HCT116 (cell line): ENCODE measurements around the gene APOL4.

Source experiments
- CBX3 ChIP-seq: IDR thresholded peaks from 2 replicates; pipeline ENCODE4 v1.6.1; 2012; ENCODE audit warnings: low read depth
- CTCF ChIP-seq, 3 experiments: fragments of 200-600 bp in 1 of 3; sonication (generic) in 1 of 3; IDR thresholded peaks in 2 of 3; conservative IDR thresholded peaks in 1 of 3; 2 replicates each; pipeline ENCODE4 v1.5.1; 2012 to 2017; ENCODE audit warnings: low read depth in 2 of 3, low read length in 2 of 3, antibody characterized with exemption in 1 of 3, borderline replicate concordance in 1 of 3, control low read depth in 1 of 3, mild to moderate bottlenecking in 1 of 3, mixed read lengths in 1 of 3, mixed run types in 1 of 3, moderate library complexity in 1 of 3; ENCODE audit not compliant: insufficient read depth in 1 of 3
- EZH2 ChIP-seq: fragments of 200-600 bp; sonication (generic); IDR thresholded peaks from 2 replicates; pipeline ENCODE4 v1.6.1; 2017; ENCODE audit warnings: antibody characterized with exemption, mixed run types
- JUND ChIP-seq: IDR thresholded peaks from 2 replicates; pipeline ENCODE4 v1.6.1; 2012
- POLR2A ChIP-seq: IDR thresholded peaks from 2 replicates; pipeline ENCODE4 v1.7.0; 2011; ENCODE audit warnings: borderline replicate concordance; ENCODE audit not compliant: insufficient read depth, insufficient read length; ENCODE audit errors: extremely low read depth
- POLR2AphosphoS5 ChIP-seq: IDR thresholded peaks from 2 replicates; pipeline ENCODE4 v1.6.1; 2011; ENCODE audit warnings: mild to moderate bottlenecking, low read depth, low read length, moderate library complexity
- RAD21 ChIP-seq: IDR thresholded peaks from 2 replicates; pipeline ENCODE4 v1.6.1; 2012; ENCODE audit warnings: low read depth, mild to moderate bottlenecking
- REST ChIP-seq: IDR thresholded peaks from 2 replicates; pipeline ENCODE4 v1.6.1; 2012; ENCODE audit warnings: low read depth
- SRF ChIP-seq: IDR thresholded peaks from 2 replicates; pipeline ENCODE4 v1.6.1; 2012; ENCODE audit warnings: low read depth

GRCh38 chr22:36228944-36229343 is 27.3 kb upstream of the APOL4 start:
- TF ChIP-seq RAD21 = no peak
- TF ChIP-seq EZH2 = no peak
- TF ChIP-seq CTCF (IDR thresholded peaks at IDR 0.05 in 2 of 3, conservative IDR thresholded peaks at IDR 0.05 in 1 of 3; ENCODE audit: borderline replicate concordance in 1 of 3, insufficient read depth in 1 of 3, low read depth in 2 of 3, low read length in 2 of 3) = no peak
- TF ChIP-seq POLR2AphosphoS5 = no peak
- TF ChIP-seq JUND = no peak
- no peak for TF ChIP-seq POLR2A
- TF ChIP-seq SRF = no peak
- no peak for TF ChIP-seq REST
- no peak for TF ChIP-seq CBX3
